GM19035 (cell line): Measurements from ENCODE around the gene SDC1.

Experiments
- ATAC-seq: cut with Tn5 transposase; IDR thresholded peaks from one replicate; pipeline ENCODE4 v1.9.1; 2021; ENCODE audit not compliant: unreplicated experiment

Gene SDC1

DNA sequence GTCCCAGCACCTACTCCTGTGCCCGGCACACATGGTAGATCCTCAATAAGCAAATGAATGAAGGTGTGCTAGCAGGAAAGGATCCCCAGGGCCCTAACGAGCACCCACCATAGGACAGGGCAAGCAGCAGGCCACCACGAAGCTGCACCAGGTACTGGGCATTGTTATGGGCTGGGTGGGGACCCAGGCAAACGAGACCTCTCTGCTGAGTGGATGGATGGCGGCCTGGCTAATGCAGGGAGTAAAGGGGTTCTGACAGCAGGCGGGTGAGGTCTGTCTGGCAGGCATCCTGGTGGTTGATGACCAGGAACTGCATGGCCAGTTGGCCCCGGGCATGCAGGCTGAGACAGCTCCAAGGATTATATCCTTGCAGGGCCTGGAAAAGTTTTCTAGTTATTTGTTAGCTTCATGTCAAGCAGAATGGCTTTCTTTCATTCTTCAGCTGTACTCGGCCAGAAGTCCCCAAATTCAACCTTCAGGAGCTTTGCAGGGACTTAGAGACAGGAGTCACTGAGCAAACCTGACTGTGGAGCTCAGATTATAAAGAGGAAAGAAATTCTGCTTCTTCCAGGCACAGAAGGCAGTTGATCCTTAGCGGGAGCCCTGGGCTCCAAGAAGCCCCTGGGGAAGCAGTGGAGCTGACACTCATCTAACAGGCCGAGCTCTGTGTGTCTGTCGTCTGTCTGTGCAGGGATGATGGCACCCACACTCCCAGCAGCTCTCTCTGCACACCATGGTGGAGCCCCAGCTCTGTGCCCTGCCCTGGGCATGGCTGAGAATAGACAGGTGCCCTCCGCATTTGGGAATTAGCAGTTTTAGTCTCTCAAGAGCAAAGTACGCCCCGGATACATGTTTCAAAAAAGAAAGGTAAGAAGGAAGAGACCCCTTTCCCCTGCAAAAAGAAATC, 51.2 kb downstream of the SDC1 start:
- no peak for ATAC-seq

DNA sequence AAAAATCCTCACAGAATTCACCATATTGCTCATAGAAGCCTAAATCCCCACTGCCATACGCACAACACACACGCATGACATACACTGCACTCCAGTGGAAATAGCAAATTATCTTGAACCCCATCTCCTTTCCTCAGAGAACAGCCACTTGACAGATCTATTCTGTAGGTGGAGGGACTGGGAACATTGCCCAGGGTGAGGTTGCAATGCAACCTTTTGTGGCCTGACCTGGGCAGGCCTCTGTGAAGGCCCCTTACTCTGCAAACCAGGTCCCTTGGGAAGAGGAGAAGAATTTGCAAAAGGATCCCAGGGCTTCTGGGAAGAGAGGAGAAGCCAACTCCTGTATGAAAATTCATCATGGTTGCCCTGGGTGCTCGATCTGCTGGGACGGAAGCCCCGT, 51.9 kb downstream of the SDC1 start:
- no peak for ATAC-seq

DNA sequence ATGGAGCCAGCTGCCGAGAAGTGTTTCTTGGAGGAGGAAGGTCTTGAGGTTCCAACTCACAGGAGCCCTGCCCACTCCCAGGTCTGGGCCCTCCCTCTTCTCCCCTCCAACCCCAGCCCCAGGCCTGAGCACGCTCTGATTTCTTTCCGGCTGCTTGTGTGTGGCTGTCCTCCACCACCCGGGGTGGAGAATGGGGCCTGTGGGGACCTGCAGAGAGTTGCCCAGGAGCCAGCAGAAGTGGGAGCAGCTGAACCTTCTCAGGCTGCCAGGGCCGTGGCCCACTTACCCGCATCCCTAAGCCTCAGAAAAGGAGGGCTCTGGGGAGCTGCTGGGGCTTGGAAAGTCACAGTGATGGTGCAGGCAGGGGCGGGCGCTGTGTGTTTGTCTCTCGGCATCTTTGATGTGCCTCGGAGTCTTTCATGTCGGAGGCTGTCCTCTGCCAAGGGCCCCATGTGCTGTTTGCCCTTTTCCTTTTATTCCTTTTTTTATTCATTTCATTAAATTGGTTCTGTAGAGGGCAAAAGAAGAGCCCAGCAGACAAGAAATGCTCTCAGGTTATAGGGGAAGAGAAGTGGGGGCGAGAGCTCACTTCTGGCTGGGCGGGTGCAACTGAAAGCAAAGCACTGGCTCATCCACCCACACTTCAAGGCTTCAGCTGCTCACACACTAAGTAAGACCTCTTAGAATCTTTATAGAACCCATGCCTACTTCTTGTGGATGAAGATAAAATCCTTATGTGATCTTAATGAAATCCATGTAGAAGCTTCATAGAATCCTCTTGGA, 52.5 kb downstream of the SDC1 start:
- ATAC-seq, result no peak

DNA sequence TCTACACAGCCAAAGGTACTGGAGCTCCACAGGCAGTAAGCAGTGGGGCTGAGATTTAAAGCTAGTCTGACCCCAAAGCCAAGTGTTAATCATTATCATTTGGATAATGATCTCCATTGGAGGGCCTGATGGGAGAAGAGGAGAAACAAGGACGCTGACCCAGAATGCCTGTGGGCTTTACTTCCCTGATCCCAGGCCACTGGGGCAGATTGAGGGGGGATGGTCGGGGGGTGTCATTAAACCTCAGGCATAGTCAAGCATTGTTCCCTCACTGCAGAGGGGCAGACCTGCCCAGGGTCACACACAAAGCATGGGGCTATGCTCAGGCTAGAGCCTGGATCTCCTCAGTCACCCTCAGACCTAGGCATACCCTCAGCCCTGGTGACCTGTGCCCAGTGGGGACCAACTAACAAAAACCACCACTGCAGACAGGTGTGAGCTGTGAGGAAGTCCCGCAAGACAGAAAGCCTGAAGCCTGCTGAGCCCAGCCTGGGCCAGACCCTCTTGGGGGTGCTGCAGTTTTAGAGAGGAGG, 53.4 kb downstream of the SDC1 start:
- ATAC-seq, result no peak

DNA sequence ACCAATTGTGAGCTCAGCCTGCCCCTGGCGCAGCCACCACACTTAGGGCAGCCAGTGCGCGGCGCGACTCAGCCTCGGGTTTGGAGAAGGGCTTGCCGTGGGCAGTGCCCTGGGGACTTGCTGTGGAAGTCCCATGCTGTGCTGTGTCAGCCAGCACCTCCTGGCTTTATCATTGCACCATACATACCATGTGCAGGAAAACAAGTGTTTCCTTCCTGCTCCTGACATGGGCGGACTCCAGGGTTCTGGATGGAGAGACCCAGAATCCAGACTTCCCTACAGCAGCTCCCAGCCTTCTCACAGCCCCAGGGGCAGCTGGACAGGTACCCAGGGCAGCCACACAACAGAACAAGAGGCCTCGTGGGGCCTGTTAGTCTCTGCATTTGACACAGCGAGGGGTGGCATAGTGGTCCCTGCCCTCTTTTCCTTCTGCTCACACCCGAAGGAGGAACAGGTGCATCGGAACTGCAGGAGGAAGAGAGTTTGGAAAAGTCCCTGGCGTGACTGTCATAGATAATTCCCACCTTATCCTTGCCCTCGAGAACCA, 54.2 kb downstream of the SDC1 start:
- no peak for ATAC-seq

DNA sequence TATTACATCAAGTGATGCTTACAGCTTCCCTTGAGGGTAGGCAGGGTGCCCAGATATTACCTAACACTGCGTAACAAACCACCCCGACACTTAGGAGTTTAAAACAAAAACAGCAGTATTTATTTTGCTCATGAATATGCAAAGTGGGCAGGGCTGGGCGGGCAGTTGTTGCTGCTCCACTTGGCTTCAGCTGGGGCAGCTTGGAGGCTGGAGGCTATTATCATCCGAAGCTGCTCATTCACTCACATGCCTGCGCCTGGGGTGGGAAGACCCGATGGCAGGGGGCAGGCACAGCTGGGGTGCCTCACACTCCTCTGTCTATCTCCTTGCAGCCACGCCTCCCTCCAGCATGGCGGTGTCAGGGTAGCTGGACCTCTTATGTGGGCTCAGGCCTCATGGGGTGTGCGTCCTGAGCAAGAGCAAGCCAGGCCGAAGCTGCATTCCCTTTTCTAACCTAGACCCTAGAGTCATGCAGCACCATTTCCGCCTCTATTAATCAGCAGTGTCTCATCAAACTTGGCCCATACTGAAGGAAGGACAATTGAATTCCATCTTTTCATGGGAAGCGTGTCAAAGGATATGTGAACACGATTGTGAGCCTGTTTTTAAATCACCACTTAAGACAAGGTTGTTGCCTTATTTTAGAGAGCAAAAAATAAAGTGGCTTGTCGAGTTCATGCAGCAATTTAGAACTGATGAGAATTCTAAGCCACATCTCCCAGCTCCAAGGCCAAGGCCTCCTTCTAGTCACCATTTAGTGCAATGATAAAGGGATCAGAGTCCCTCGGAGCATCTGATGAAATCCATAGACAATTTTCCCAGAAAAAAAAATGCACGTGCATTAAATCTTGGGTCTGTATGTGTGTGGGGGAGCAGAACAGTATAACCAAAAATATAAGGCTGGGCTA, 54.9 kb downstream of the SDC1 start:
- no peak for ATAC-seq

DNA sequence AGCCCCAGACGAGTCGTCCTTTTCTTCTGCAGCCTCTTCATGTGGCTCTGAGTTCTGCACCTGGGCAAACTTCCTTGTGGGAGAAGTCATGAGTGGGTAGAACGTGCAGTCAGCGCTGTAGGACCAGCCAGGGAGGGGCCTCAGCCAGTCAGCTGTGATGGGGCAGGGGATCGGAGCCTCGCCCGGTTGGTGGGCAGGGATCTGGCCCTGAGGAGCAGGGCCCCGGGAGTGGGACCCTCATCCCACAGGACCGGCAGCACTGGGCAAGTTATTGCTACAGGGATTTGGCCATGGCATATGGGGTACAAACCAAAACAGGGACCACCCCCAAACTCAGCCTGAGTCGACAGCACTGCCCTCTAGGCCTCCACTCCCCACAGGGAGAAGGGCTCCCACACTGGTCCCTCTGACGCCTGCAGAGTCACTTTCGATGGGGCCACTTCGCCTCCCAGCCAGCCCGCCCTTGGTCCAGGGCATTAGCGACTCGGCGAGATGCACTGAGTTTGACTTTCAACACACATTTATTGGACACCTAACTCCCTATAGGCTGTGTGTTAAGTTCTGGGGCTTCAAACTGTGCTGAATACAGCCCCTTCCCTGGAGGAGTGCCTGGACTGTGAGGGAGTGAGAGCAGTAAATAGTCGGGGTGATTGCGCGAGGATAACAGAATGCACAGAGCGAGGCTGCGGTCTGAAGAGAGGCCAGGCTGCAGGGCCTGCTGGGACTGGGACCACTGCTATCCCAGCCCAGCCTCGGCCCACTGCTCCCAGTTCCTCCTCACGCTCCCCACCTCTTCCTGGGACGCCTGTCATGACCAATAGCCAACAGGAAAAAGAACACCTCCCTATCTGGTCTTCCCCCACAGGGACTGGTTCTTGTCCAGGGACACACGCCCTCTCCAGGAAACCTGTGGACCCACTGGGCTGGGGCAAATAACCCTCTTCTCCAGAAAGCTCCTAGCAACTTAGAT, 55.9 kb downstream of the SDC1 start:
- no peak for ATAC-seq

DNA sequence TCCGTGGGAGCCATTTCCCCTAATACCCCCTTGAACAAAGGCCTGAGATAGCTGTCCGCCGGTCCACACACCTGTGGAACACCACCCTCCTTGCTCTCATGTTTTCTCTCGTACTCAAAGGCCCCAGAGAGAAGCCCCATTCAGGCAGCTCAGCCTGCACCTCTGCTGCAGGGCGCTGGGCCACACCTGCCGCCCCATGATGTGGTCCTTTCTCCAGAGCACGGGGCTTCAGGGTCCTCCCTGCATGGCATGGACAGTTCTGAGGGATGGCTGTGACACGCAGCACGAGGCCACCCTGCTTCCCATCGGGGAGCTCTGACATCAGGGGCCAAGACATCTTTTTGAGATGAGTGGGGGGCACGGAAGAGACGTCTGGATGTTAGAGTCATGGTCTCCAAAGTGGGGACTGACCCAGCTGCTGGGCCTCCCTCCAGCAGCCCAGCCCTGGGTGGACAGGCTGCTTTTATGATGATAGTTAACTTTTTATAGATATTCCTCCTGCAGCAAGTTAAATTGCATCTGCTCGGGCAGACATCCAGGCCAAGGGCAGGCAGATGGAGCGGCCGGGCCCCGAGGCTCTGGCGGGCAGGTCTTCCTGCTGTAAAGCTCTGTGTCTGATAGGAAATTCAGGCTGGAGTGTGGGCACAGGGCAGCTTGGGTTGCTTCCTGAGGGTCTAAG, 56.7 kb downstream of the SDC1 start:
- no peak for ATAC-seq

DNA sequence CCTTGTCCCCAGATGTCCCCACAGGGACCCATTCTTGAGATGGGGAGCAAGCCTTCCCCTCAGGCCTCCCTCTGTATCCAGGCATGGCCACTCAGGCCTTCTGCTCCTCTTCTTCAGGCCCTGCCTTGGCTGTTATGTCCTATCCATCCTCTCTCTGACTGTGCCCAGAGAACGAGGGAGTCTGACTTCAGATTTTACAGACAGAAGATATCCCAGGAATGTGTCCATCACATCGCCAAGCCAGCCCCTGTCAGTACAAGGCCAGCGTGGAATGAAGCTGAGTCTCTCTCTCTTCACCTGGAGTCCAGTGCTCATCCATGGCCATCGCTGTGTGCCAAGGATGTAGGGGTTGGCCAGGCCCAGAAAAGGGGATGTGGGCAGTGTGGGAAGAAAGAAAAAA, 57.6 kb downstream of the SDC1 start:
- ATAC-seq, result no peak

DNA sequence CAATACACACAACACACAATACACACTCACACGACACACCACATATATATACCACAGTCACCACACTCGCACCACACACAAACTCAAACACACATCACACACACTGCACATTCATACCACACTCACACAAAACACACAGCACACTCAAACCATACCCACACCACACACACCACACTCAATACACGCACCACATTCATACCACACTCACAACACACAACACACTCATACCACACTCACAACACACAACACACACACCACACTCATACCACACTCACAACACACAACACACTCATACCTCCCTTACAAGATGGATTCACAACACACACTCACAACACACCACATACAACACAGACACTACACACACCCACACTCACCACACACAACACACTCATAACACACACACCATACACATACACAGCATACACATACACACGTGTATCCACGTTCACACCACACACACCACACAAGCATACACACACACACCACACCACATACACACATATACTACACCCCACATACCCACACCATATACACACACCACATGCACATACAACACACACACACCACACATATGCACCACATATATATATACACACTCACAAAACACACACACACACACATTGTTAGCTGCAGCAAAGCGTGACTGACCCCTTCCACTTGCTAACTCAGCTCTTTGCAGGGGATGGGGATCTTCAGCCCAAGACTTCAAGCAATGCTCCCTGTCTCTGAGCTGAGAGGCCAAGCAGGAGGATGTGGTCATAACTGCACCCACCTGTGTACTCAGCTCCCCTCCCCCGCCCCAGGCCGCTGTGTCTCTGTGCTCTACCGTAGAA, 59.0 kb downstream of the SDC1 start:
- peak; percentile 46 for ATAC-seq

DNA sequence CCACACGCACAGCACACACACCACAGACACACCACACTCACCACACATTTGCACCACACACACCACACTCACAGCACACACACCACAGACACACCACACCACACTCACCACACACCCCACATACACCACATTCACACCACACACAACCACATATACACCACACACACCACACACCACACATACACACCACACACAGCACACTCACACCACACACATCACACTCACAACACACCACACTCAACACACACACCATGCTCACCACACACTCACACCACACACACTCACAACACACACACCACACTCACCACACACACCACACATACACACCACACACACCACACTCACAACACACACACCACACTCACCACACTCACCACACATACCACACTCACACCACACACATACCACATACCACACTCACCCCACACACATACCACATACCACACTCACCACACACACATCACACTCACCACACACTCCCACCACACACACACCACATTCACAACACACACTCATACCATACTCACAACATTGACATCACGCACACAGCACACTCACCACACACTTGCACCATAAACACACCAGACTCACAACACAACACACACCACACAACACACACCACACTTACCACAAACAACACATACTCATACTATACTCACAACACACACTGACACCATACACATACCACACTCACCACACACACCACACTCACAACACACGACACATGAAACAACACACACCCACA, 60.0 kb downstream of the SDC1 start:
- no peak for ATAC-seq

DNA sequence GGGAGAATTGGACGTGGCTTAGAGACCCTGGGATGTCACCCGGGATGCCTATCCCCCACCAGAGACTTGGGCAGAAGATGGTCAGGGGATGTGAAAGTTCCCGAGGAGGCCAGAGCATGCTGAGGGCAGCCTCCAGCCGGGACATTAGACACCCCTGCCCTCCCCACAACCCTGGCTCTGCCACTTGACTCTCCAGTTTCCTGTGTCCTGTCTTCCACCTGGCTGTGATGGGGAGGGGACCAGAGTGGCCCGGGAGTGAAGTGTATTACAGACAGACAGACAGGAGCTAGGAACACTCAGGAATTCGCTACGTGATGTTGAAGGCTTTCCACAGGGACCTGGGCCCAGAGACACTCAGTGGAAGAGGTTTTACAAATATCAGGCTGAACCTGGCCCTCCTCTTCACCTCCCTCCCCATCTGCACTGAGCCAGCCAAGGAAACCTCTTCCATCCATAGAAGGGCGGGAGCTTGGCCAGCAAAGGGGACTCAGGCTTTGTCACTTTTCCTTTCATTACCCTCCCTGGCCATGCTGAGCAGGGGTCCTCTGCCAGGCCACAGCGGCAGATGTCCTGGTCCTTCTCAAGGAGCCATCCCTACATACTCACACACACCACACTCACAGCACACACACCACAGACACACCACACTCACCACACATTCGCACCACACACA, 60.7 kb downstream of the SDC1 start:
- ATAC-seq, result no peak

DNA sequence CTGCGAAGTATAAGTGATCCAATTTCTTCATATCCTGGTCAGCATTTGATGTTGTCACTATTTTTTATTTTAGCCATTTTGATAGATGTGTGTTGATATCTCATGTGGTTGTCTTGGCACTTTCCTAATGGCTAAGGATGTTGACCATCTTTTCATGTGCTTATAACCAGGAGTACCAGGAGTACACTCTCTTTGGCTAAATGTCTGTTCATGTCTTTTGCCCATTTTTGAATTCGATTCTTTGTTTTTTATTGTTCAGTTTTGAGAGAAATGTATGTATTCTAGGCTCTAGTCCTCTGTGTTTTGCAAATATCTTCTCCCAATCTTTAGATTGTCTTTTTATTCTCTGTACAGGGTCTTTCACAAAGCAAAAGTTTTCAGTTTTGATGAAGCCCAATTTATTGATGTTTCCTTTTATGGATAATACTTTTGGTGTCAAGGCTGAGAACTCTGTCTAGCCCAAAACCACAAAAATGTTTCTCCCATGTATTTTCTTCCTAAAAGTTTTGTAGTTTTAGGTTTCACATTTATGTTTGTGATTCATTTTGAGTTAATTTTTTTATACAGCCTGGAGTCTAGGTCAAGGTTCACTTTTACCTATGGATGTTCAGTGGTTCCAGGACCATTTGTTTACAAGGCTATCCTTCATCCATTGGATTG, 65.4 kb downstream of the SDC1 start:
- no peak for ATAC-seq

DNA sequence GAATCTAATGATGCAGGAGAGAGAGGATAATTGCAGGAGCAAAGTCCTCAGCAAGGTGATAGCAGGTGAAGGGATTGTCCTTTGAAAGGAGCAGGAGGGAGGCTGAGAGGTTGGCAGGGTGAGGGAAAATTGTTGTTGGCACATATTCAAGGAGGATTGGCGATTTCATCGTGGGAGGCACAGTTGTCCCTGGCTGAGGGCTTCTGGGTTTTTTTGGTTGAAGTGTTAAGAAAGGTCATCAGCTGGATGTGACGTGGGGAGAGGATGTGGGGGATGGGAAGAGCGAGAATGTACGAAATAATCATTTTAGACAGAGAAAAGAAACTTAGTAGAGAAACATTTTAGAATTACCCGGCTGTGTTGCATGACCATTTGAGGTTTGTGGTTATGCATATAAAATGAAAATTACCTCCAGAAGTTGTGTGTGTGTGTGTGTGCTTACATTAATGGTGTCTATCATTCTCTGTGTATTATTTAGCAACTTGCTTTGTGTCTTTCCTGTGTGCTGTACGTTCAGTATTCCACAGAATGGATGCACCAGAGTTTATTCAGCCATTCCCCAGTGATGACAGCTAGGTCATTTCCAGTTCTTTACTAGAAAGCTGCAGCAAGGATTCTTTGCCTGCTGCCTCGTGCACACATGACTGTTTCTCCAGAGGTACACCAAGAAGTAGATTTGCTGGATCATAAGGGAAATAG, 67.6 kb downstream of the SDC1 start:
- peak; percentile 48 for ATAC-seq

DNA sequence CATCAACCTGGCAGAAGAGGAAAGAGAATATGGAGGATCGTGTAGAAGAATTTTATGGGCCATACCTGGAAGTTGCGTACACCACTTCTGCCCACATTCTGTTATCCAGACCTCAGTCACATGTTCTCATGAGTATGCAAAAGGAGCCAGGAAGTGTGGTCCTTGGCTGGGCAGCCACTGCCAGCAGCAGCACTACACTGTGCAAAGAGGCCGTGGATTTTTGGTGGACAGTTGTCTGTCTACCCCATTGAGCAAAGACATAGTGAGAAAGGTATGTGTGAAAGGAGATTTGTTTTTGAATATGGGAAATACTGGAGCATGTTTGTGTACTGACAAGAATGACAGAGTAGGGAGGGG, 68.1 kb downstream of the SDC1 start:
- ATAC-seq, result peak; percentile 18
